Esophagus muscularis mucosa (tissue), 4 donors: ENCODE data around the gene SNCB.

ENCODE experiments used
- EP300 ChIP-seq: sonication (generic); formaldehyde crosslinking; IDR thresholded peaks from one replicate; pipeline ENCODE4 v1.6.1; 2017; ENCODE audit warnings: antibody characterized with exemption
- POLR2A ChIP-seq: fragments of 450-650 bp; IDR thresholded peaks from one replicate; pipeline ENCODE4 v1.6.1; 2017; ENCODE audit warnings: antibody characterized with exemption, moderate library complexity, mild to moderate bottlenecking, low read depth
- POLR2AphosphoS5 ChIP-seq, 2 donors: sonication (generic); formaldehyde crosslinking; IDR thresholded peaks; one replicate each; pipeline ENCODE4 v1.6.1; 2017; ENCODE audit warnings: antibody characterized with exemption in 2 of 2
- TF ChIP-seq, protein P1 (sequence below), 3 experiments: fragments of 200-600 bp in 2 of 3; fragments of 450-650 bp in 1 of 3; sonication (generic) in 2 of 3; IDR thresholded peaks; one replicate each; pipeline ENCODE4 v1.5.1; 2017 to 2019; ENCODE audit warnings: antibody characterized with exemption in 3 of 3, mild to moderate bottlenecking in 2 of 3, moderate library complexity in 1 of 3

GRCh38 chr5:176596689-176597416 lies 33.5 kb downstream of the SNCB start:
- no peak for TF ChIP-seq POLR2A
- TF ChIP-seq, protein P1, sequence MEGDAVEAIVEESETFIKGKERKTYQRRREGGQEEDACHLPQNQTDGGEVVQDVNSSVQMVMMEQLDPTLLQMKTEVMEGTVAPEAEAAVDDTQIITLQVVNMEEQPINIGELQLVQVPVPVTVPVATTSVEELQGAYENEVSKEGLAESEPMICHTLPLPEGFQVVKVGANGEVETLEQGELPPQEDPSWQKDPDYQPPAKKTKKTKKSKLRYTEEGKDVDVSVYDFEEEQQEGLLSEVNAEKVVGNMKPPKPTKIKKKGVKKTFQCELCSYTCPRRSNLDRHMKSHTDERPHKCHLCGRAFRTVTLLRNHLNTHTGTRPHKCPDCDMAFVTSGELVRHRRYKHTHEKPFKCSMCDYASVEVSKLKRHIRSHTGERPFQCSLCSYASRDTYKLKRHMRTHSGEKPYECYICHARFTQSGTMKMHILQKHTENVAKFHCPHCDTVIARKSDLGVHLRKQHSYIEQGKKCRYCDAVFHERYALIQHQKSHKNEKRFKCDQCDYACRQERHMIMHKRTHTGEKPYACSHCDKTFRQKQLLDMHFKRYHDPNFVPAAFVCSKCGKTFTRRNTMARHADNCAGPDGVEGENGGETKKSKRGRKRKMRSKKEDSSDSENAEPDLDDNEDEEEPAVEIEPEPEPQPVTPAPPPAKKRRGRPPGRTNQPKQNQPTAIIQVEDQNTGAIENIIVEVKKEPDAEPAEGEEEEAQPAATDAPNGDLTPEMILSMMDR (IDR thresholded peaks at IDR 0.05): peak in 1 of 3 experiments; percentile 15
- TF ChIP-seq EP300: no peak
- no peak for TF ChIP-seq POLR2AphosphoS5 (IDR thresholded peaks at IDR 0.05)
